ENCODE measurements around the gene COL19A1. TPM values are rescaled to one million over a fixed set of nuclear protein-coding genes. Genes with fewer than 3 reads are reported as not detected.

COL19A1 gene
- total RNA-seq, 2 experiments from 2014 or later = 0.03 TPM; not detected in 1

DNA sequence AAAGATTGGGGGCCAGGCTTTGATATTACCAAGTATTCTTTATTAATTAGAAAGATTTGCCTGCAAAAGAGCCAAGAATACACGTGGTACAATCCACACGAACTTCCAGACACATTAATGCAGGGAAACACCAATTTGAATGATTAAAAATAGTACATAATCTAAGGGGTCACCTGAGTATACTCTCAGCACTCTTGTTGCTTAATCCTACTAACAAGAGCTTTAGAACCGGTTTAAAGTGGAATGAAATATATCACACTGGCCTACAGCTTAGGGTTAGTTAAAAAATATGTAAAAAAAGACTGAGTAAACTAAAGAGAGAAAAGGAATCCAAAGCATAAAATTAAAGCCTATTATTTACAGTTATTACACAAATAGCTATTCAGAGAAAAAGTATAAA, 387.6 kb downstream of the COL19A1 start:
- Histone ChIP-seq H3K27ac (ENCODE audit: low read depth, low read length, poor library complexity, severe bottlenecking) (no peak overlapping the region), H3K4me1 (ENCODE audit: insufficient read depth, low read length, poor library complexity, severe bottlenecking) (no peaks in the 10 kb centered on the region), H4K20me1 (ENCODE audit: insufficient read depth, low read length) (no peaks in the 10 kb centered on the region), H3K36me3 (ENCODE audit: insufficient read depth, low read length) (no peaks in the 10 kb centered on the region), H2AFZ (ENCODE audit: low read length) (no peak overlapping the region), H3K9me3 (ENCODE audit: low read length) (no peaks in the 10 kb centered on the region), H3K4me2 (ENCODE audit: low read length) (no peak overlapping the region), H3K4me3 (ENCODE audit: low read depth, low read length, poor library complexity, severe bottlenecking) (no peak overlapping the region), H3K9me2 (ENCODE audit: insufficient read depth, low read length) (no peaks in the 10 kb centered on the region), H3K79me2 (ENCODE audit: insufficient read depth, low read depth, low read length) (no peaks in the 10 kb centered on the region)
- no TSS peak for BruUV-seq (replicated peaks)
- DNase-seq (ENCODE audit: low spot score) = no peak
- intact Hi-C loops (cut with micrococcal nuclease; ENCODE audit: unreplicated experiment) = no loop called here
- ChIA-PET CTCF (ENCODE audit: unreplicated experiment) (no interaction called here), POLR2A (interaction anchor here (0.7 to 1.6 kb wide), 3 partner anchors 25 to 287 kb away, joined by 3 to 5 read pairs (median 3); no protein-coding TSS in a partner anchor)
- TF ChIP-seq, protein P1, sequence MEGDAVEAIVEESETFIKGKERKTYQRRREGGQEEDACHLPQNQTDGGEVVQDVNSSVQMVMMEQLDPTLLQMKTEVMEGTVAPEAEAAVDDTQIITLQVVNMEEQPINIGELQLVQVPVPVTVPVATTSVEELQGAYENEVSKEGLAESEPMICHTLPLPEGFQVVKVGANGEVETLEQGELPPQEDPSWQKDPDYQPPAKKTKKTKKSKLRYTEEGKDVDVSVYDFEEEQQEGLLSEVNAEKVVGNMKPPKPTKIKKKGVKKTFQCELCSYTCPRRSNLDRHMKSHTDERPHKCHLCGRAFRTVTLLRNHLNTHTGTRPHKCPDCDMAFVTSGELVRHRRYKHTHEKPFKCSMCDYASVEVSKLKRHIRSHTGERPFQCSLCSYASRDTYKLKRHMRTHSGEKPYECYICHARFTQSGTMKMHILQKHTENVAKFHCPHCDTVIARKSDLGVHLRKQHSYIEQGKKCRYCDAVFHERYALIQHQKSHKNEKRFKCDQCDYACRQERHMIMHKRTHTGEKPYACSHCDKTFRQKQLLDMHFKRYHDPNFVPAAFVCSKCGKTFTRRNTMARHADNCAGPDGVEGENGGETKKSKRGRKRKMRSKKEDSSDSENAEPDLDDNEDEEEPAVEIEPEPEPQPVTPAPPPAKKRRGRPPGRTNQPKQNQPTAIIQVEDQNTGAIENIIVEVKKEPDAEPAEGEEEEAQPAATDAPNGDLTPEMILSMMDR (conservative IDR thresholded peaks at IDR 0.05; ENCODE audit: low read length) = no peak
- TF ChIP-seq EZH2phosphoT487 (IDR thresholded peaks at IDR 0.05; ENCODE audit: borderline replicate concordance, low read depth, low read length) = no peak

DNA sequence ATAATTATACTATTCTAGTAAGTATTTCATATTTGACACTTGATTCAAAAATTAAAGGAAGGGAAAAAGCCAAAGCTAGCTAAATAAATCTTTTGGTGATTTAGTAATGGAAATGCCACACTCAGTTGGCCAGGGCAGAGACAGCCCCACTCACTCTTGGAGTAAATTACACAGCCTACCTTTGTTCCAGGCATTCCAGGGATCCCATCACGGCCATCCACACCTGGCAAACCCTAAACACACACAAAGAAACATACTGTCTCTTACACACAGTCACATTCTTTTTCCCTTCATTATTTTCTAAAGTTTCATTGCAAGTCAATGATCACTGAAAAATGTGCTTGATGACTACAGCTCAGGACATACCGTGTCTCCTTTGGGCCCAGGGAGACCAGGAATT, 388.4 kb downstream of the COL19A1 start:
- Histone ChIP-seq H3K4me1 (ENCODE audit: insufficient read depth, low read length, poor library complexity, severe bottlenecking) (no peaks in the 10 kb centered on the region), H3K9me3 (ENCODE audit: low read length) (no peaks in the 10 kb centered on the region), H4K20me1 (ENCODE audit: insufficient read depth, low read length) (no peaks in the 10 kb centered on the region), H3K79me2 (ENCODE audit: insufficient read depth, low read depth, low read length) (no peaks in the 10 kb centered on the region), H3K4me2 (ENCODE audit: low read length) (no peak overlapping the region), H3K9me2 (ENCODE audit: insufficient read depth, low read length) (no peaks in the 10 kb centered on the region), H3K4me3 (ENCODE audit: low read depth, low read length, poor library complexity, severe bottlenecking) (no peak overlapping the region), H3K27ac (ENCODE audit: low read depth, low read length, poor library complexity, severe bottlenecking) (no peak overlapping the region), H3K36me3 (ENCODE audit: insufficient read depth, low read length) (no peaks in the 10 kb centered on the region), H2AFZ (ENCODE audit: low read length) (no peak overlapping the region)
- ChIA-PET CTCF (ENCODE audit: unreplicated experiment) (no interaction called here), POLR2A (no interaction called here)
- intact Hi-C loops (cut with micrococcal nuclease; ENCODE audit: unreplicated experiment) = no loop called here
- no peak for DNase-seq (ENCODE audit: low spot score)
- BruUV-seq (replicated peaks) = no TSS peak
- TF ChIP-seq, protein P1 (conservative IDR thresholded peaks at IDR 0.05; ENCODE audit: low read length) = no peak
- TF ChIP-seq EZH2phosphoT487 (IDR thresholded peaks at IDR 0.05; ENCODE audit: borderline replicate concordance, low read depth, low read length) = no peak

DNA sequence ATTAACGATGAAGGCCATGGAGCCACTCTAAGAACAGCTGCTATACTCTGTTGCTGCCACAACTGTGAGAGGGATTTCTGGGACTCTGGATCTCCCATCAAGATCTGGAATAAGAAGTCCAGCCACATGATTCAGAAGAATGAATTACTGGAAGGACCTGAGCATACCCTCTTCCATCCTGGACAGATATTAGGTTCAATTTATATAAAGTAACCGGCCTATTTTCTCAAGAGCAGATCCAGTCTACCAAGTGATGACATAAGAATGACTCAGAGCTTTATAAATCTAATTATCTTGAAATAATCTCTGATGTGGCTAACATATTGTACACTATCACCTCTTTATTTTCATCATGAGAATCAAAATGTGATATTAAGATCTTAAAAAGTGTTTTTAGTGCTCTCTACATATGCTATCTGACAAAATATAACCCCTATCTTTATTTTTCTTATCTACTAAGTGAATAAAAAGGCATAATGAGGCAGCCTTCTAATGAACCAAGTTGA, 391.5 kb downstream of the COL19A1 start:
- Histone ChIP-seq H2AFZ (ENCODE audit: low read length) (no peak overlapping the region), H3K9me3 (ENCODE audit: low read length) (no peaks in the 10 kb centered on the region), H3K4me2 (ENCODE audit: low read length) (no peak overlapping the region), H3K4me3 (ENCODE audit: low read depth, low read length, poor library complexity, severe bottlenecking) (no peak overlapping the region), H3K27ac (ENCODE audit: low read depth, low read length, poor library complexity, severe bottlenecking) (no peak overlapping the region), H3K9me2 (ENCODE audit: insufficient read depth, low read length) (no peaks in the 10 kb centered on the region), H4K20me1 (ENCODE audit: insufficient read depth, low read length) (no peaks in the 10 kb centered on the region), H3K79me2 (ENCODE audit: insufficient read depth, low read depth, low read length) (no peaks in the 10 kb centered on the region), H3K36me3 (ENCODE audit: insufficient read depth, low read length) (no peaks in the 10 kb centered on the region), H3K4me1 (ENCODE audit: insufficient read depth, low read length, poor library complexity, severe bottlenecking) (no peaks in the 10 kb centered on the region)
- TF ChIP-seq EZH2phosphoT487 (IDR thresholded peaks at IDR 0.05; ENCODE audit: borderline replicate concordance, low read depth, low read length) = no peak
- TF ChIP-seq, protein P1 (conservative IDR thresholded peaks at IDR 0.05; ENCODE audit: low read length) = no peak
- BruUV-seq (replicated peaks) = no TSS peak
- DNase-seq (ENCODE audit: low spot score) = no peak
- ChIA-PET POLR2A (no interaction called here), CTCF (ENCODE audit: unreplicated experiment) (no interaction called here)
- intact Hi-C loops (cut with micrococcal nuclease; ENCODE audit: unreplicated experiment) = no loop called here
